ENCODE measurements around the gene NFKB1.

GRCh38 chr4:102554482-102554881 lies 53.3 kb downstream of the NFKB1 start:
- TF ChIP-seq POLR2A (IDR thresholded peaks at IDR 0.05; ENCODE audit: low read length) = no peak
- no peak for TF ChIP-seq GATA1 (IDR thresholded peaks at IDR 0.05; ENCODE audit: low read depth, low read length)

Data from erythroblast (primary cell).